ENCODE data around the gene TAB2.
"Not testable (repeated sequence)": the region's sequence is repeated elsewhere in the genome, so short reads cannot be mapped to it uniquely, and the experiment has no call there.

TAB2 gene

DNA sequence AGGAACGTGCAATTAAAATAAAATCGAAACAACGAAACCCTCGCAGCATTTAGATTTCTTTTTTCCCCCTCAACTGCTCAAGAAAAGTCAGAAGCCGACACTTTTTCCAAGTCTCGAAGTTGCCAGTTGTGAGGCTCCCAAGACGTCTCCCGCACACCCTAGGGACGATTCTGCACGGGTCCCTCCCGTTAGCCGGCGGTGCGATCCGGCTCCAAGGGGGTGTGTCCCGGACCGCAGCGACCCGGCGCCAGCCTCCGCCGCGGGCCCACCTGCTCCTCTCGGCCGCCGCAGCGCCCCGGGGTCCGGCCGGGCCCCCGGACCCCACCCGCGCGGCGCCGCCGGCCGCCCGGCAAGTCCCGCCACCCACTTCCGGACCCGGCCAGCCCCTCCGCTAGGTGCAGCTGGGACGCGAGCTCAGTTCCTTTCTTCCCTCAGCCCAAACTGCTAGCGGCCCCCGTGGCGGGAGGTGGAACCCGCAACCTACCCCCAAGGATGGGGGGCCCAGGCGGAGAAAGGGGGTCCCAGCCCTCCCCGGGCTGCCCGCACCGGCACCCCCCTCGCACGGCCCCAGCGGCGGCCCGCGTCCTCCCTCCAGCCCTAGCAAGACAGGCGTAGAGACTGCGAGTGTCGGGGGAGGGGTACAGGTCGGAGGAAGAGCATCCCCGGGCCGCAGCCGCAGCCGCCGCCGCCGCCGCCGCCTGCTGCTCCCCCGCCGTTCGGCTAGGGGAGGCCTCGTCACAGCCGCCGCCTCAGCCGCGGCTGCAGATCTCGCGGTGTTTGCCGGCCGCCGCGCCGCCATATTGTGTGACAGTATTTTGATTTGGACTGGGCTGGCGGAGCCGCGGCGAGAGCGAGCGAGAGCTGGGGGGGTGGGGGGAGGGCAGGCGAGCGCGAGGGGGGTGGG, 520 bp upstream of the TAB2 start:
- Histone ChIP-seq H3K27ac (peak overlapping the region; percentile 98 to 99), H3K4me3 (peak overlapping the region; percentile 97)
- TF ChIP-seq, protein P1, sequence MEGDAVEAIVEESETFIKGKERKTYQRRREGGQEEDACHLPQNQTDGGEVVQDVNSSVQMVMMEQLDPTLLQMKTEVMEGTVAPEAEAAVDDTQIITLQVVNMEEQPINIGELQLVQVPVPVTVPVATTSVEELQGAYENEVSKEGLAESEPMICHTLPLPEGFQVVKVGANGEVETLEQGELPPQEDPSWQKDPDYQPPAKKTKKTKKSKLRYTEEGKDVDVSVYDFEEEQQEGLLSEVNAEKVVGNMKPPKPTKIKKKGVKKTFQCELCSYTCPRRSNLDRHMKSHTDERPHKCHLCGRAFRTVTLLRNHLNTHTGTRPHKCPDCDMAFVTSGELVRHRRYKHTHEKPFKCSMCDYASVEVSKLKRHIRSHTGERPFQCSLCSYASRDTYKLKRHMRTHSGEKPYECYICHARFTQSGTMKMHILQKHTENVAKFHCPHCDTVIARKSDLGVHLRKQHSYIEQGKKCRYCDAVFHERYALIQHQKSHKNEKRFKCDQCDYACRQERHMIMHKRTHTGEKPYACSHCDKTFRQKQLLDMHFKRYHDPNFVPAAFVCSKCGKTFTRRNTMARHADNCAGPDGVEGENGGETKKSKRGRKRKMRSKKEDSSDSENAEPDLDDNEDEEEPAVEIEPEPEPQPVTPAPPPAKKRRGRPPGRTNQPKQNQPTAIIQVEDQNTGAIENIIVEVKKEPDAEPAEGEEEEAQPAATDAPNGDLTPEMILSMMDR (IDR thresholded peaks at IDR 0.05), result no peak

DNA sequence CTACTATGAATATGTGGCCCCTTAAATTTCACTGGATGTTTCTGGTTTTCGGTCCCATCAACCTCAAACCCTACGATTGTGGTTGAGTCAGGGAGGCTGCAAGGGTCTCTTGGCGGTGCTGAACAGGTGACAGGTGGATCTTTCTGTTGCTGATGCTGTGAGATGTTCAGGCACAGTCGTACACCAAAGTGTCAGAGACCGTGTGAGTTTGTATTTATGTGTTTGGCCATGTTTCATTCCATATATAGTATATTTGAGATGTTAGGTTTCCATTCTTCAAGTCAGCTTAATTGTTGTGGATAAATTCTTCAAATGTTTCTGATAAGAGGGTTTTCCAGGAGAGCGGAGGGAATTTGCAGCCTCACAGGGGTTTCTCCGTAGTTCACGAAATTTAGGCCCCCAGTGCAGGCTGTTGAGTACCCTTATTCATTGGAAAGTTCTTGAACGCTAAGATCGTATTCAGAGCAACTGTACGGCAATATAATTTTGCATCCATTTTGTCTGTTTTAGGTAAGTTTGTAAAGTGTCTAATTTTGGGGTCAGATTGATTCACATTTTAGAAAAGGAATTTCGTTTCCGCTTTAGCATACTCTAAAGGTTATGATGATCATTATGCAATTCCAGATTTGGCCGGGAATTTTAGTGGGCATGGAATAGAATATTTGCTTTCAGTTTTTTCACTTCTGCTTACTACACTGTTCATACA, 1.2 kb downstream of the TAB2 start:
- DNase-seq (ENCODE audit: low spot score), result no peak
- TF ChIP-seq, protein P1 (IDR thresholded peaks at IDR 0.05), result no peak
- Histone ChIP-seq H3K27ac (peak overlapping the region; percentile 98 to 99), H3K4me3 (peak overlapping the region; percentile 97)

More for the DNA sequence above, 520 bp upstream of the TAB2 start:
- peak; percentile 91 for DNase-seq (ENCODE audit: low spot score)

DNA sequence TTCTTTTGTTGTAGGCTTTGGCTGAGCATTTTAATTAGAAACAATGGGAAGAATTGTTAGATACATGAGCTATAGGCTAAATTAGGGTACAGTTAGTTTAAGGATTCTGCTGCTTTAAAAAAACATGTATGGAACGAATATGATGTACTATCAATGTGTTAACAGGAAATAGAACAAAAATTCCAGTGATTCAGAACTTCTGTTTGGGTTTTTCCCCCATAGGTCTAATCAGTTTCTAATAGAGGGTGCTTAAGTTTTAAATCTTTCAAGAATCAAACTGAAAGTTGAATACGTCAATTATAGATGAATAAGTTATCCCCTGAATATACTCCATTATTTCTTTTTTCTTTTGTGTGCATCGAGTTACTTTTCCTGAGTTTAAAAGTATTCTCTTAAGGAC, 1.9 kb downstream of the TAB2 start:
- no peak for DNase-seq (ENCODE audit: low spot score)
- H3K4me3 ChIP-seq, result peak overlapping the region; percentile 97
- H3K27ac ChIP-seq, result peak overlapping the region in 1 of 2 donors; percentile 99
- TF ChIP-seq, protein P1 (IDR thresholded peaks at IDR 0.05), result no peak

- H3K4me3 ChIP-seq, result peak overlapping the region; percentile 97
- DNase-seq (ENCODE audit: low spot score); H3K27ac ChIP-seq: not testable (repeated sequence)
Observed at GRCh38 chr6:149320016-149320415, 2.5 kb downstream of the TAB2 start.

DNA sequence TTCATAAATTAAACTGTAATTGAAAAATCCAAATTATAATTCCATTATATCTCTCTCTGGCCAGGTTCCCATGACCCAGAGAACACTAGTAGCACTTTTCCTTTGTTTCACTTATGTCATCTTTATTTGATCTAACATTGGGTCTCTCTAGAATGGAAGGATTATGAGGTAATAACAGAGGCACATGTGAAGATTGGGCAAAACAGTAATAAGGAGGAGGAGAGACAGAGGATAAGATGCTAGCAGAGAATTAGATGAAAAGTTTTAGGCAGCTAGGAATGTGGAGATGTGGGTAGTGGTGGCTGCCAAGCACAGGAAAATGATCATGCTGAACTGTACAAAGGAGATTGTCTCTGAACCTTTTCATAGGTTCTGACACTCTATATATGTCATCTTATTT, 3.3 kb downstream of the TAB2 start:
- TF ChIP-seq, protein P1 (IDR thresholded peaks at IDR 0.05), result no peak
- Histone ChIP-seq H3K4me3 (no peak overlapping the region), H3K27ac (peak overlapping the region in 1 of 2 donors; percentile 27)
- no peak for DNase-seq (ENCODE audit: low spot score)

GRCh38 chr6:149323353-149323752, 5.8 kb downstream of the TAB2 start:
- TF ChIP-seq, protein P1 (IDR thresholded peaks at IDR 0.05), result no peak
- no peak overlapping the region for H3K27ac ChIP-seq
- no peak for DNase-seq (ENCODE audit: low spot score)
- no peak overlapping the region for H3K4me3 ChIP-seq

DNA sequence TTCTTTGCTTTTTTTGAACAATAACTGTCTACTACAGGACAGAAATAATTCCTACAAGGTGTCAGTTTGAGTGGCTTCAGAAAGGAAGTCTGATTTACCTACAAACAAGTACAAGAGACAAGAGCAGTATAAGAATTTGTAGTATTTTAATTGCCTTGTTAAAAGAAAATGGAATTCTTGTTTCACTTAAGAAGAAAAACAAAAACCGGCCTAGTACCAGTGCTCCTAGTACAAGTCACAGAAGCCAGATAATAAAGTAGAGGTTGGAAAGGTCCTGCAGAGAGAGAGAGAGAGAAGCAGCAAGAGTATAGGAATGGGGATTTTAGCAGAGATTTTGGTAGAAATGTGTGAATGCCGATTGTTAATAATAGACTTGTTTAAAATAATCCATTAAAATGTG, 6.4 kb downstream of the TAB2 start:
- H3K4me3 ChIP-seq, result no peak overlapping the region
- no peak for DNase-seq (ENCODE audit: low spot score)
- peak overlapping the region in 1 of 2 donors; percentile 13 for H3K27ac ChIP-seq
- TF ChIP-seq, protein P1 (IDR thresholded peaks at IDR 0.05), result no peak

Data from coronary artery (tissue), 2 donors.